Measurements from ENCODE around the gene SERGEF.
"Not testable (repeated sequence)": the region's sequence is repeated elsewhere in the genome, so short reads cannot be mapped to it uniquely, and the experiment has no call there.

SERGEF gene

GRCh38 chr11:18000128-18000527, 12.7 kb downstream of the SERGEF start:
- FAIRE-seq: not testable (repeated sequence)

GRCh38 chr11:17992916-17993315, 19.9 kb downstream of the SERGEF start:
- FAIRE-seq: no peak

- FAIRE-seq: no peak
Measured at GRCh38 chr11:17991783-17992433, 20.9 kb downstream of the SERGEF start.

GRCh38 chr11:17989306-17989705, 23.5 kb downstream of the SERGEF start:
- no peak for FAIRE-seq

- no peak for FAIRE-seq
Measured at GRCh38 chr11:17988465-17988864, 24.4 kb downstream of the SERGEF start.

GRCh38 chr11:17987826-17988225, 25.0 kb downstream of the SERGEF start:
- FAIRE-seq: no peak

GRCh38 chr11:17986711-17987220, 26.1 kb downstream of the SERGEF start:
- FAIRE-seq: no peak

GRCh38 chr11:17986007-17986710, 26.7 kb downstream of the SERGEF start:
- FAIRE-seq: no peak

- FAIRE-seq: no peak
Measured at GRCh38 chr11:17985517-17985916, 27.3 kb downstream of the SERGEF start.

- no peak for FAIRE-seq
Measured at GRCh38 chr11:17983569-17983968, 29.3 kb downstream of the SERGEF start.

GRCh38 chr11:17979770-17980371, 33.0 kb downstream of the SERGEF start:
- FAIRE-seq: no peak

GRCh38 chr11:17978553-17979287, 34.1 kb downstream of the SERGEF start:
- no peak for FAIRE-seq

- no peak for FAIRE-seq
Measured at GRCh38 chr11:17976651-17977050, 36.2 kb downstream of the SERGEF start.

- no peak for FAIRE-seq
Measured at GRCh38 chr11:17974246-17974645, 38.6 kb downstream of the SERGEF start.

GRCh38 chr11:17972987-17973386, 39.9 kb downstream of the SERGEF start:
- FAIRE-seq: no peak

- FAIRE-seq: no peak
Measured at GRCh38 chr11:17968206-17968605, 44.6 kb downstream of the SERGEF start.

- no peak for FAIRE-seq
Measured at GRCh38 chr11:17967661-17968060, 45.2 kb downstream of the SERGEF start.

- FAIRE-seq: no peak
Measured at GRCh38 chr11:17960091-17960490, 52.8 kb downstream of the SERGEF start.

- no peak for FAIRE-seq
Measured at GRCh38 chr11:17958446-17958845, 54.4 kb downstream of the SERGEF start.

GRCh38 chr11:17954395-17955252, 58.2 kb downstream of the SERGEF start:
- FAIRE-seq: no peak

GRCh38 chr11:17952487-17952886, 60.4 kb downstream of the SERGEF start:
- no peak for FAIRE-seq

All from colon (tissue), 2 donors.